Measurements from ENCODE around the gene COQ3. TPM values are rescaled to one million over a fixed set of nuclear protein-coding genes. Genes with fewer than 3 reads are reported as not detected.

The COQ3 gene
- total RNA-seq, 2 donors from 2014 or later, result 4.0 to 6.8 TPM

GRCh38 chr6:99412065-99412464 lies 18.1 kb upstream of the COQ3 start:
- no peak for TF ChIP-seq POLR2A (IDR thresholded peaks at IDR 0.05)
- TF ChIP-seq POLR2AphosphoS5 (IDR thresholded peaks at IDR 0.05), result no peak
- no peak for TF ChIP-seq CTCF (IDR thresholded peaks at IDR 0.05)
- H3K9me3 ChIP-seq, result no peaks in the 10 kb centered on the region
- H3K4me3 ChIP-seq, result no peak overlapping the region
- intact Hi-C loops (cut with DNase I), result no loop called here
- H3K4me1 ChIP-seq (replicated peaks), result no peaks in the 10 kb centered on the region
- no peak for DNase-seq (ENCODE audit: low spot score)
- H3K36me3 ChIP-seq, result peaks cover 0 to 4% of the 10 kb centered on the region in 2 donors
- no peaks in the 10 kb centered on the region for H3K27me3 ChIP-seq (replicated peaks; ENCODE audit: insufficient read depth)
- no peak overlapping the region for H3K27ac ChIP-seq
- WGBS, result 74% methylated on average over 1 of the region's 1 CpG

GRCh38 chr6:99409672-99410071 lies 15.7 kb upstream of the COQ3 start:
- H3K36me3 ChIP-seq, result peaks cover 3 to 4% of the 10 kb centered on the region in 2 donors
- intact Hi-C loops (cut with DNase I), result no loop called here

GRCh38 chr6:99407076-99407475 lies 13.1 kb upstream of the COQ3 start:
- H3K36me3 ChIP-seq, result peaks cover 4% of the 10 kb centered on the region in 2 donors
- TF ChIP-seq POLR2AphosphoS5 (IDR thresholded peaks at IDR 0.05), result no peak
- TF ChIP-seq POLR2A (IDR thresholded peaks at IDR 0.05), result no peak
- TF ChIP-seq CTCF (IDR thresholded peaks at IDR 0.05), result no peak
- WGBS, result 83% methylated on average over 7 of the region's 7 CpGs
- H3K27me3 ChIP-seq (replicated peaks; ENCODE audit: insufficient read depth), result no peaks in the 10 kb centered on the region
- intact Hi-C loops (cut with DNase I), result no loop called here
- no peak overlapping the region for H3K4me3 ChIP-seq
- no peaks in the 10 kb centered on the region for H3K9me3 ChIP-seq
- H3K4me1 ChIP-seq (replicated peaks), result no peaks in the 10 kb centered on the region
- no peak overlapping the region for H3K27ac ChIP-seq
- DNase-seq (ENCODE audit: low spot score), result no peak

More at GRCh38 chr6:99409672-99410071, 15.7 kb upstream of the COQ3 start:
- TF ChIP-seq CTCF (IDR thresholded peaks at IDR 0.05), result no peak
- TF ChIP-seq POLR2AphosphoS5 (IDR thresholded peaks at IDR 0.05), result no peak
- no peak for TF ChIP-seq POLR2A (IDR thresholded peaks at IDR 0.05)
- no peaks in the 10 kb centered on the region for H3K9me3 ChIP-seq
- no peak overlapping the region for H3K4me3 ChIP-seq
- H3K4me1 ChIP-seq (replicated peaks), result no peaks in the 10 kb centered on the region
- no peak overlapping the region for H3K27ac ChIP-seq
- DNase-seq (ENCODE audit: low spot score), result no peak
- no peaks in the 10 kb centered on the region for H3K27me3 ChIP-seq (replicated peaks; ENCODE audit: insufficient read depth)

- Histone ChIP-seq H3K27me3 (replicated peaks; ENCODE audit: insufficient read depth) (no peaks in the 10 kb centered on the region), H3K4me1 (replicated peaks) (no peaks in the 10 kb centered on the region), H3K9me3 (no peaks in the 10 kb centered on the region), H3K36me3 (peaks cover 4 to 13% of the 10 kb centered on the region in 2 donors), H3K4me3 (no peak overlapping the region), H3K27ac (no peak overlapping the region)
- 85% methylated on average over 5 of the region's 5 CpGs for WGBS
- DNase-seq (ENCODE audit: low spot score), result no peak
- no peak for TF ChIP-seq CTCF (IDR thresholded peaks at IDR 0.05)
- TF ChIP-seq POLR2A (IDR thresholded peaks at IDR 0.05), result no peak
- no peak for TF ChIP-seq POLR2AphosphoS5 (IDR thresholded peaks at IDR 0.05)
- intact Hi-C loops (cut with DNase I), result no loop called here
These were observed 8.5 kb upstream of the COQ3 start for GRCh38 chr6:99402448-99402847.

- Histone ChIP-seq H3K27ac (no peak overlapping the region), H3K9me3 (no peaks in the 10 kb centered on the region), H3K27me3 (replicated peaks; ENCODE audit: insufficient read depth) (no peaks in the 10 kb centered on the region), H3K4me1 (replicated peaks) (peaks cover 3% of the 10 kb centered on the region), H3K36me3 (peaks cover 0 to 10% of the 10 kb centered on the region in 2 donors), H3K4me3 (no peak overlapping the region)
- WGBS, result 100% methylated on average over 1 of the region's 1 CpG
- TF ChIP-seq CTCF (IDR thresholded peaks at IDR 0.05), result no peak
- TF ChIP-seq POLR2AphosphoS5 (IDR thresholded peaks at IDR 0.05), result no peak
- no peak for TF ChIP-seq POLR2A (IDR thresholded peaks at IDR 0.05)
- no peak for DNase-seq (ENCODE audit: low spot score)
- intact Hi-C loops (cut with DNase I), result no loop called here
These were observed 3.3 kb upstream of the COQ3 start for GRCh38 chr6:99397287-99397686.
